ENCODE data around the gene MRM3. TPM values are rescaled to one million over a fixed set of nuclear protein-coding genes. Genes with fewer than 3 reads are reported as not detected.
"Not testable (repeated sequence)": the region's sequence is repeated elsewhere in the genome, so short reads cannot be mapped to it uniquely, and the experiment has no call there.

Gene MRM3
- total RNA-seq, 4 donors from 2014 or later = 1.00 to 13.4 (median 12.5) TPM; not detected in 1

DNA sequence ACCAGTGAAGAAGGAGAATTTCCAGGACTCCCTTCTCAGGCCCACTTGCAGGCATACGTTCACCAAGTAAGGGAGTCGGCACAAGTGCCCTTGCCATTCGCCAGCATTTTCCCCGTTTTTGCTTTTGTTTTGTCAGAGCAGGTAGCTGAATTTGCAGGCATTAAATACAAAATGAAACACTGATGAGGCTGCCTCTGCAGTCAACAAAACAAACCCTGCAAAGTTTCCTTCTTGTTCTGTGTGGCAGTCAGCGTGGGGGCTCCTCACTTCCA lies 7.9 kb upstream of the MRM3 start:
- H3K4me3 ChIP-seq = no peak overlapping the region
- intact Hi-C loops (cut with DNase I; ENCODE audit: low total_unique reads) (no loop called here), in situ Hi-C loops (cut with MboI; ENCODE audit: low pct_ligation_motif_present in 1 of 4, low pct_unique_long_range_greater_than_20kb in 1 of 4, low sequenced_read_pairs in 3 of 4) (no loop called here)
- no peak for DNase-seq
- no peaks in the 10 kb centered on the region for H3K9me3 ChIP-seq
- H3K27me3 ChIP-seq = no peaks in the 10 kb centered on the region
- TF ChIP-seq POLR2A (IDR thresholded peaks at IDR 0.05) = no peak
- no peak for TF ChIP-seq EP300 (IDR thresholded peaks at IDR 0.05; ENCODE audit: low read depth)
- no peak for TF ChIP-seq CTCF (IDR thresholded peaks at IDR 0.05)
- TF ChIP-seq POLR2AphosphoS5 (IDR thresholded peaks at IDR 0.05) = no peak
- WGBS, 2 donors (ENCODE audit: low coverage in 1 of 2) = 88% methylated on average over 5 of the region's 5 CpGs; no CpG with 5 or more reads in 1 of the 2 donors
- no peak overlapping the region for H3K27ac ChIP-seq
- peaks cover 0 to 75% (median 27%) of the 10 kb centered on the region in 4 donors for H3K36me3 ChIP-seq
- no peaks in the 10 kb centered on the region for H3K4me1 ChIP-seq

- Histone ChIP-seq H3K36me3 (peaks cover 0 to 39% (median 15%) of the 10 kb centered on the region in 4 donors), H3K27ac (no peak overlapping the region), H3K4me1 (peaks cover 6 to 13% (median 10%) of the 10 kb centered on the region in 4 donors), H3K9me3 (no peaks in the 10 kb centered on the region), H3K4me3 (no peak overlapping the region), H3K27me3 (no peaks in the 10 kb centered on the region)
- WGBS, 2 donors (ENCODE audit: low coverage in 1 of 2) = 88 to 96% methylated on average over 7 to 11 of the region's 11 CpGs
- in situ Hi-C loops (cut with MboI; ENCODE audit: low pct_ligation_motif_present in 1 of 4, low pct_unique_long_range_greater_than_20kb in 1 of 4, low sequenced_read_pairs in 3 of 4) (no loop called here), intact Hi-C loops (cut with DNase I; ENCODE audit: low total_unique reads) (no loop called here)
- DNase-seq = no peak
- no peak for TF ChIP-seq EP300 (IDR thresholded peaks at IDR 0.05; ENCODE audit: low read depth)
- TF ChIP-seq POLR2AphosphoS5 (IDR thresholded peaks at IDR 0.05) = no peak
- no peak for TF ChIP-seq POLR2A (IDR thresholded peaks at IDR 0.05)
- no peak for TF ChIP-seq CTCF (IDR thresholded peaks at IDR 0.05)
Observed at GRCh38 chr17:778096-778495, 4.1 kb upstream of the MRM3 start.

- intact Hi-C loops (cut with DNase I; ENCODE audit: low total_unique reads) = no loop called here
Observed at GRCh38 chr17:784143-784542, 2.0 kb downstream of the MRM3 start.

DNA sequence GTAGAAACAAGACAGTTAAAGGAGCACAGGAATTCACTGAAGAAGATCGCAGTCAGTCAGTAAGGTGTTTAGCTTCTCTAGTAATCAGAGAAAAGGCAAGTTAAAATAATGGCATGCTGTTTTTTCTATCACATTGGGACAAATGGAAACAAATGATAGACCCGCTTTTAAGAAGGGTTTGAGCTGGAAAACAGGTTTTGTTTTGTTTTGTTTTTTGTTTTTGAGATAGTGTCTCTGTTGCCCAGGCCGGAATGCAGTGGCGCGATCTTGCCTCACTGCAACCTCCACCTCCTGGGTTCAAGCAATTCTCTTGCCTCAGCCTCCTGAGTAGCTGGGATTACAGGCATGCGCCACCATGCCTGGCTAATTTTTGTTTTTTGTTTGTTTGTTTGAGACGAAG lies 3.7 kb downstream of the MRM3 start:
- H3K9me3 ChIP-seq; H3K4me3 ChIP-seq; DNase-seq; H3K27ac ChIP-seq; H3K27me3 ChIP-seq; intact Hi-C loops (cut with DNase I; ENCODE audit: low total_unique reads): not testable (repeated sequence)
- Histone ChIP-seq H3K36me3 (peaks cover 0 to 10% (median 2%) of the 10 kb centered on the region in 4 donors), H3K4me1 (peaks cover 6 to 24% (median 14%) of the 10 kb centered on the region in 4 donors)
- 81 to 96% methylated on average over 7 of the region's 7 CpGs for WGBS, 2 donors (ENCODE audit: low coverage in 1 of 2)
- in situ Hi-C loops (cut with MboI; ENCODE audit: low pct_ligation_motif_present in 1 of 4, low pct_unique_long_range_greater_than_20kb in 1 of 4, low sequenced_read_pairs in 3 of 4) = loop anchor here in 2 of 4 donors (10.0 kb wide), 1 partner anchor 199 kb away; no protein-coding TSS in a partner anchor

More at GRCh38 chr17:784143-784542, 2.0 kb downstream of the MRM3 start:
- peaks cover 0 to 10% (median 2%) of the 10 kb centered on the region in 4 donors for H3K36me3 ChIP-seq
- WGBS, 2 donors (ENCODE audit: low coverage in 1 of 2) = 75 to 80% methylated on average over 3 of the region's 3 CpGs
- no peak overlapping the region for H3K4me3 ChIP-seq
- H3K4me1 ChIP-seq = peaks cover 6 to 24% (median 15%) of the 10 kb centered on the region in 4 donors
- H3K9me3 ChIP-seq = no peaks in the 10 kb centered on the region
- no peaks in the 10 kb centered on the region for H3K27me3 ChIP-seq
- no peak for TF ChIP-seq POLR2AphosphoS5 (IDR thresholded peaks at IDR 0.05)
- no peak for TF ChIP-seq CTCF (IDR thresholded peaks at IDR 0.05)
- TF ChIP-seq POLR2A (IDR thresholded peaks at IDR 0.05) = no peak
- no peak for TF ChIP-seq EP300 (IDR thresholded peaks at IDR 0.05; ENCODE audit: low read depth)
- H3K27ac ChIP-seq = no peak overlapping the region
- no peak for DNase-seq
- in situ Hi-C loops (cut with MboI; ENCODE audit: low pct_ligation_motif_present in 1 of 4, low pct_unique_long_range_greater_than_20kb in 1 of 4, low sequenced_read_pairs in 3 of 4) = loop anchor here in 2 of 4 donors (10.0 kb wide), 1 partner anchor 201 kb away; no protein-coding TSS in a partner anchor

Data from transverse colon (tissue), 4 donors.